ENCODE measurements around the gene PSMB8.
"Not testable (repeated sequence)": the region's sequence is repeated elsewhere in the genome, so short reads cannot be mapped to it uniquely, and the experiment has no call there.

The PSMB8 gene

DNA sequence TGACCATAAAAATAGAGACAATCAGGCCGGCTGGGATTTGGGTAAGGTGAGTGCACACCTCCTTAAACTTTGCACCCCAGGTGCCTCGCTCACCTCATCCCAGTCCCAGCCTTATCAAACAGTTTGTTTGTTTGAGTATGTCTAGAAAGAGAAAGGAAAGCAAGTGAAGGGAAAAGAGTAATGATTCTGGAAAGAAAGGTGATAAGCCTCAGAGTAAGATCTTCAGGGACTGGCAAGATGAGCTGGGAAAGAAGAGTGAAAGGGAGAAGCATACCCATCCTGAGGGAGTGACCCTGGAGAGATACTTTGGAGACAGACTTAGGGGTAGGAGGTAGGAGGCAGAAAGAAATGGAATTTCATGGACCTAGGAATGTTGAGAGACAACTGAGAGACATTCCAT, 7.0 kb downstream of the PSMB8 start:
- no peak for DNase-seq

DNA sequence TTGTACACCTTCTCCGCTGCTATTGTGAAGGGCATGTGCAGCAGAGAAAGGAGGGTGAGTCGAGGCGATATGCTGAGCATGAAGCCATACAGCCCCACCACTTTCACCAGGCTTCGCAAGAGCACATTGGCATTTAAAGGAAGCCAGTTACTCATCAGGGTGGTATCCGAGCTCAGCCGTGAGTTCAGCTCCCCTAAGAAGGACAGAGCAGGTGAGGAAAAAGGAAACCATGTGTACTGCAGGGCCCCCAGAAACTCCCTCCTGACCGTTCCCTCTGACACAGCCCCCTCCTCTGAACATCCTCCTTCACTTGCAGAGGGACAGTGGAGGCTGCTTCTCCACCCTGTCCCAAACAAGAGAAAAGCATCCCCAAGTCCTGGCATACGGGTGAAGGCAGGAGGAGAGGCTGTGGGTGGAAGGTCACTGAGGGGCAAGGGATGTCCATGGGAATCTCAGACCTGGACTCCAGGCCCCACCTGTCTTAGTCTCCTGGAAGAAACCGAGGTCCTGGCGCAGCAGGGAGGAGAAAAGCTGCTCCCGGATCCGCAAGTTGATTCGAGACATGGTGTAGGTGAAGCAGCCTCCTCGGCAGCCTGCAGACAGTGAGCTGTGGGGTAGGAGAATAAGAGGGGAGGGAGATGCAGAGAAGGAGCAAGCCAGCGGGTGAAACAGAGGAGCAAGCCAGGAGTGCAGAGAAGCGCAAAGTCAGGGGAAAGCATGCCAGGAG, 8.5 kb downstream of the PSMB8 start:
- DNase-seq, result no peak

DNA sequence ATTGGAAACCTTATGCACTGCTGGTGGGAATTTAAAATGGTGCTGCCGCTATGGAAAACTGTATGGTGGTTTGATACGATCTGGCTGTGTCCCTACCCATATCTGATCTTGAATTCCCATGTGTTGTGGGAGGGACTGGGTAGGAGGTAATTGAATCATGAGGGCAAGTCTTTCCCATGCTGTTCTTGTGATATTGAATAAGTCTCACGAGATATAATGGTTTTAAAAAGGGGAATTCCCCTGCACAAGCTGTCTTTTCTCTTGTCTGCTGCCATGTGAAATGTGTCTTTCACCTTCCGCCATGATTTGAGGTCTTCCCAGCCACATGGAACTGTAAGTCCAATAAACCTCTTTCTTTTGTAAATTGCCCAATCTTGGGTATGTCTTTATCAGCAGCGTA, 10.2 kb downstream of the PSMB8 start:
- DNase-seq, result no peak

DNA sequence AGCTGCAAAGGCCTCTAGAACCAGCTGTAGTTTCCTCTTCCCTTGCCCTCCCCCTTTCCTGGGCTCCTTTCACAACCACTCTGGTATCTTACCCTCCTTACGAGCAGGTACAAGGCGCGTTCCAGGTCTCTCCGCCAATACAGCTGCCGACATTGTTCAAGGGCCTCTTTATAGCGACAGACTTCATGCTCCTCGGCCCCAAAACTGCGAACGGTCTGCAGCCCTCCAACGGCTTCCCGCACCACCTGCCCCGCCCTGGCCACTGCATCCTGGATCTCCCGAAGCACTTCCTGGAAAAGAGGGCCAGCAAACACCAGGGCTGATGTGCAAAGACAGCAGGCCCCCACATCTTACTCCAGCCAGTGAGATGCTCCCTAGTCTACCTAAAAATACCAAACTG, 11.3 kb downstream of the PSMB8 start:
- no peak for DNase-seq

DNA sequence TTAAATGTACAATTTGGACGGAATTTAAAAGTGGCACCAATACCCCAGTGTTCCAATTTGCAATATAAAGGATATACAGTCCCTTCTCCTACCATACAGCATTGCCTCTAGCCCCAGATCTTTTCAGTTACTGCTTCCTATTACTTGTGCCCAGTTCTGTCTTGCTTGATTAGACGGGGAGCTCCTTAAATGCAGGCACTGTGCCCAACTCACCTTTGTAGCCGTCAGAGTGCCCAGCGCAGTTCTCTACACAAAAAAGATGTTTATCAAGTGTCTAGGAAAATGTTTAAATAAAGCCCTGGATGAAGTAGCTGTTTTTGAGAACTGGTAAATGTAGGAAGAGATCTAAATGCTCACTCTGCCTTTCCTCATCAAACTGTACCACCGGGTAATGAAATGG, 12.9 kb downstream of the PSMB8 start:
- DNase-seq, result no peak

DNA sequence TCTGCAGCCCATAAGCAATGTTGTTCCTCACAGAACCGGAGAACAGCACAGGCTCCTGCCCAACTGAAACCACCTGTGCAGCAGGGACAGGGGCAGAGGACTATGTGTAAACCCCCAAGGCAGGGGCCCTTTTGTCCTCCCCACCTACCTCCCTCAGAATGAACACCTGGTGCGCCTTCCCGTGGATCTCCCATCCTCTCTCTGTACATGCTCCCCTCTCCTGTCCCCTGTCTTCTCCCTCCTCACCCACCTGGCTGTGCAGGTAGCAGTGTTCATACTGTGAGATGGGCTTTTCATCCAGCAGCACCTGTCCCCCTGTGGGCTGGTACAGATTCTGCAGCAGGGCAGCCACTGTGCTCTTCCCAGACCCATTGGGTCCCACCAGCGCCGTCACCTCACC, 13.8 kb downstream of the PSMB8 start:
- DNase-seq, result no peak

DNA sequence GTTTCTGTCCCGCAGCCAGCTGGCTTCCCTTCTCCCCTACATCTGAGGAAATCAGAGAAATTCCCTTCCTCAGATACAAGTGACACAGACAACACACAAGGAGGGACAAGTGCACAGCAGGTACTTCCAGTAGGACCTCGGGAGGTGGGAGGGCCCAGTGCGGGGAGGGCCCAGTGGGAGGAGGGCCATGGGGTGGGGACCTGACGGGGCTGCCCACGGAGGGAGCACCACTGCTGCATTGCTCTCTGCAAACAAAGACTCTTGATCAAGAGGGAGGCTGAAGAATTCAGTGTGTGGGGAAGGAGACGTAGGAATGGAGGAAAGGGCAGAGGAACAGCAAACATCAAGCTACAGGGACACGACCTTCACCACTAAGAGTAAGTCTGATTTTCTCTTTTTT, 14.4 kb downstream of the PSMB8 start:
- no peak for DNase-seq

DNA sequence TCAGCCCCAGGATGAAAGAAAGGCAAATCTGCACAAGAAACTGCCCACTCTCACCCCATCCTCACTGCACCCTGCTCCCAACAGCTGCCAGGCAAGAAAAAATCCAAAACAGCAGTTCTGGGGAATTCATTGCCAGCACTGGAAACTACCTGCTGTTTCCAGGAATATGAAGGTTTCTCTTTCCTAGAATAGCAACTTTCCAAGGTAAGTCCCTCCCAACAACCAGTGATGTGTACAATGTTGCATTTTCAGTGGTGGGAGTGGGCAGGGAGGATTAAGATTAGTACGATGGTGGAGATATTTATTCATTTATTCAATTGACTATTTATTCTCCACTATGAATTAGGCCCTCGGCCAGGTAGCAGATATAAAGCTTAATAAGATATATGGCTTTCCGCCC, 16.8 kb downstream of the PSMB8 start:
- DNase-seq, result no peak

DNA sequence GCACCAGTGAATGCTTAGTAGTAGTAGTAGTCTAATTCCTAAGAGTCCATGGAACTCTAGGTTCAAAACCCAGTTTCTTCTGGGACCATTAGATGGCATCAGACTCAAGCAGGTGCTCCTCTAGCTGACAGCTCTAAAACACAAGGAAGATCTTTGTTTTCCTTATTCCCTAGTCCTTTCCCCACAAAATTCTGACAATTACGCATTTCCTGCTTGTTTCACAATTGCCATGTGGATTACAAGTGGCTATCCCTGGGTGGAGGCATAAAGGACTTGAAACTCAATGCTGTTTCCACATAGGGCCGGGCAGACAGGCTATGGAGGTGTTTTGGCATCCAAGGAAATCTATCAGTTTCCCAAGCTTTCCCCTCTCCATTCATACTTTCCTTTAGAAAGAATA, 17.9 kb downstream of the PSMB8 start:
- DNase-seq, result no peak

DNA sequence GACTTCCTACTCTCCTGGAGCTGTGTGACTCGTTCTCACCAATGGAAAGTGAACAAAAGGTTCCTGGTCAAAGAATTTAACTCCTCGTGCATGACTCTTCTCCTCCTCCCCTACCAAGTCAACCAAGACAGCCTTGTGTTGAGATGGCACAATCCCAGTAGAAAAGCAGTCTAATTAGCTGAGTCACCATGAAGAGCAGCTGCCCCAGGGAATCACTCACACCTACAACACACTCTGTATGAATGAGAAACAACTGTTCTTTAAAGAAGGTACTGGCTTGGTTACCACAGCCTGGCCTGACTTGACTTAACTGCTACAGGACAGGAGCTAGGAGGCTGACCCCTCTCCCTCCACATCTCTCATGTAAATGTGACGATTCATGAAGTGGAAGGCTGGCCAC, 24.1 kb downstream of the PSMB8 start:
- no peak for DNase-seq

DNA sequence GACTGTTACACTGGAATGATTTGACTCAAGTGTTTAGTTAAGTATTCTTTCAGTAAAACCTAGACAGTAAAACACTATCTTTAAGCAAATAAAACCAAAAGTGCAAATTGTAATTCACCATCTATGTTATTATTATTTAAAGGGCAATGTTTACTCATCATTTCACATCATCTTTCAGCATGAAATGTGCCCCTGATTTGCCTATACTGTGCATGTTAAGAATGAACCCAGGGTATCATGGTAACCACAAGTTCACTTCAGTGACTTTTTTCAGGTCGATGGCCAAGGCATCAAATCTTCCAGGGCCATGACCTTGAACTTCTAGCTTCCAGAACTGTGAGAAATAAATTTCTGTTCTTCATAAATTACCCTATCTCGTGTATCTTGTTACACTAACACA, 25.0 kb downstream of the PSMB8 start:
- no peak for DNase-seq

DNA sequence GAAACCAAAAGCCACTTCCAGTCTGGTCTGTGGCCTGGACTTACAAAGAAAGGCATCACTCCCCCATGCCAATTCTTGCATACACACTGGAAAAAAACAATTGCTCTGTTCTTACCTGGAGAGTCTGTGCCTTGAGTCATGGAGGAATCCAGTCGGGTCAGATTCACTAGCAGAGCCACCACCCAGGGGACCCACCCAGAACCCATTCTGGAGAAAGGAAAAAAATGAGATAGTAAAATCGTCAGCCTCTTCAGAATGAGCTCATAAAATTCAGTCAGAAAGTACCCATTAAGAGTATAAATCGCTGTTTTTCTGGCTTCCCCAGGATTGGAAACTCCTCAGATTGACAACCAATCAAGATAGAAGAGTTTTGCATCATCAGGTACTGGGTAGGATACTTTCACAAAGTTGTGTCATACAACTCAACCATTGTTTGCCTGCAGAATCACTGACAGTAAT, 27.1 kb downstream of the PSMB8 start, which contains the start of gene HLA-DOB:
Gene HLA-DOB (minus strand): TSS at position 257 of the 459 bp plus-strand sequence. CDS start 51 bp downstream, at position 206.
- no peak for DNase-seq

DNA sequence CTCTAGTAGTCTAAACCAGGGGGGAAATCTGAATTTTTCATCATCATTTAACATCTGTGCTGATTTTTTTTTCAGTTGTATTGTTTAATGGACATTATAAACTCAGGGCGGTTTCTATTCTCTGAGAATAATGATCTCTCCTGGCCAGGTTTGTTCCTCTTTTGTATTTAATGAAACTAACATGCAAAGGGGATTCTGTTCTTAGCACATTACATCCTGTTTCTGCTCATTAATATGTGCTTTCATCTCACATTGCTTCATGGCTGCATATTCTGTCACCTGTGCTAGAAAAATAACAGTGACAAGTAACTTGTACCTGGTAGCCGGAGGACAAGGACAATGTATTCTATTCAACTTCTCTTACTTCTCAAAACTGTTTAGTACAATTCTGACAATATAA, 27.9 kb downstream of the PSMB8 start:
- no peak for DNase-seq

DNA sequence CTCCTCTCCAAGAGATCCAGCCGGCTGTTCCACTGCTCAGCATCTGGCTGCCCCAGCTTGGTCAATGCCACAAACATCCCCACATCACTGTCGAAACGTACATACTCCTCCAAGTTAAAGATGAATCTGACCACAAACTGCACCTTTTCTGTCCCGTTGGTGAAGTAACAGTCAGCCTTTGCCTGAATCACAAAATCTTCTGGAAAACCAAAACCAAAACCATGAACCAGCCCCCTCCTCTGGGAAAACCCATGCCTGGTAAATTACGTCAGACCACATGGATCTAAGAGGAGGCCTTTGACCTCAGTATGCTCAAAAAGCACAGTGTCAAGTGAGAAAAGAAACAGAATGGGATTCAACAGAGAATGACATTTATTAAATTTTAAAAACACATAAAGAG, 28.7 kb downstream of the PSMB8 start:
- no peak for DNase-seq

DNA sequence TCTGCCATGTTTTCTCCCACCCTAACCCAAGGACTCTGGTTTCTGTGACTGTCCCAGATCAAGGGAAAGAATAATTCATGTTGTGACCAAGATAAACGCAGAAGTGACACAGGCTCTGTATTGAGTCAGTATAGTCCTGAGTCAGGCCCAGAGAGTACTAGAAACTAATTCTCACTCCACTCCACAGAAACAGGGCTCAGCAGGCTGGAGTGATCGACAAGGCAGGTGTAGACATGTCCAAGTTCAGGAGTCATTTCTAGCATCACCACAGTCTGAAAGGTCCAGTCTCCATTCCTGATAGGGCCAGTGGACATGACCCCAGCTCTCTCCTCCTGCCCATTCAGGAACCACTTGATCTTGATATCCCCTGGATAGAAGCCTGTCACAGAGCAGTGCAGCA, 29.7 kb downstream of the PSMB8 start:
- no peak for DNase-seq

DNA sequence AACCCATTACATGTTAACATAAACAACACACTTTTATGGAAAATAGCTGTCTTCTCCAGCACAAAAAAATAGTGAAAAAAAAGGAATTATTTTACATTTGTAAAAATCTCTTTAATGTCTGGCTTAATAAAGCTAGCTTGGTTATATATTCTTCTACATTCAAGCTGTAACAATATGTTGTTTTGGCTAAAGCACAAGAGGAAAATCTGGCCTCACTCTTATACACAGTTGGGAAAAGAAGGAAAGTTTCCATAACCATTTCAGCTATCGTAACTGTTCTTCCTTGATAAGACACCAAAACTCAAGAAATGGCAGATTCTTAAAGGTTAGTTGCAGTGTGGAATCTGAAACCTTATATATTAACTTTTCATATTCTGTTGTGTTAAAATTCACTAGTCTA, 34.7 kb downstream of the PSMB8 start:
- no peak for DNase-seq

DNA sequence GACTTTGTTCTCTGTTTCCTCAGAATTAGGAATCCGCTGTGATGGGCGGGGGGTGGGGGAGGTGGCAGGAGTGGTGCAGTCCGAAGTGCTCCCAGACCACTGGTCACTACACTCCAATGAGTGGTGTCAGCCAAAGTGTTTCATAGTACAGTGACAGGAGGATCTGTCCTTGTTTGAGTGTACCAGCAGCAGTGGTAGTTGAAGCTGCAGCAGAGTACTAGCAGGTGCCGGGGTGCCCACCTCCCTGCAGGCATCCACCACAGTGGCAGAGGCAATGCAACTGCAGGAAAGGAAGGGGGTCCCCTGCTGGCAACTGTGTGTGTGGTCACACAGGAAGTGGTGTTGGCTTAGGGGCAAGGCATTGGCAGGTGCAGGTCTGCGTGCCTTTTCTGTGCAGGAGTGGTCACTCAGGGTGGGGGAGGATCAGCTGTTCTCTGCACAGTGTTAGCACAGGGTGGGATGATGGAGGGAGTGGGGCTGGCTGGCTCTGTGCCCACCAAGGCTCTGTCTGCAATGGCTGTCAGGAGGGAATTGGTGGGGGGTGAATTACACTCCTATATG, 36.7 kb downstream of the PSMB8 start:
- no peak for DNase-seq

DNA sequence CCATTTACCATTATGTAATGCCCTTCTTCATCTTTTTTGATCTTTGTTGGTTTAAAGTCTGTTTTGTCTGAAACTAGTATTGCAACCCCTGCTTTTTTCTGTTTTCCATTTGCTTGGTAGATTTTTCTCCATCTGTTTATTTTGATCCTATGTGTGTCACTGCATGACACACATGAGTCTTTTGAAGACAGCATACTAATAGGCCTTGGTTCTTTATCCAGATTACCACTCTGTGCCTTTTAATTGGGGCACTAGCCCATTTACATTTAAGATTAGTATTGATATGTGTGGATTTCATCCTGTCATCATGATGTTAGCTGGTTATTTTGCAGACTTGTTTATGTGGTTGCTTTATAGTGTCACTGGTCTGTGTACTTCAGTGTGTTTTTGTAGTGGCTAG, 38.4 kb downstream of the PSMB8 start:
- not testable (repeated sequence) for DNase-seq

DNA sequence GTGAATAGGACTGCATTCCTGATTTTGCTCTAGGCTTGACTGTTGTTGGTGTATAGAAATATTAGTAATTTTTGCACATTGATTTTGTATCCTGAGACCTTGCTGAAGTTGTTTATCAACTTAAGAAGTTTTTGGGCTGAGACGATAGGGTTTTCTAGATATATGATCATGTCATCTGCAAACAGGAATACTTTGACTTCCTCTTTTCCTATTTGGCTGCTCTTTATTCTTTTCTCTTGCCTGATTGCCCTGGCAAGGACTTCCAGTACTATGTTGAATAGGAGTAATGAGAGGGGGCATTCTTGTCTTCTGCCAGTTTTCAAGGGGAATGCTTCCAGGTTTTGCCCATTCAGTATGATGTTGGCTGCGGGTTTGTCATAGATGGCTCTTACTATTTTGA, 40.4 kb downstream of the PSMB8 start:
- no peak for DNase-seq

DNA sequence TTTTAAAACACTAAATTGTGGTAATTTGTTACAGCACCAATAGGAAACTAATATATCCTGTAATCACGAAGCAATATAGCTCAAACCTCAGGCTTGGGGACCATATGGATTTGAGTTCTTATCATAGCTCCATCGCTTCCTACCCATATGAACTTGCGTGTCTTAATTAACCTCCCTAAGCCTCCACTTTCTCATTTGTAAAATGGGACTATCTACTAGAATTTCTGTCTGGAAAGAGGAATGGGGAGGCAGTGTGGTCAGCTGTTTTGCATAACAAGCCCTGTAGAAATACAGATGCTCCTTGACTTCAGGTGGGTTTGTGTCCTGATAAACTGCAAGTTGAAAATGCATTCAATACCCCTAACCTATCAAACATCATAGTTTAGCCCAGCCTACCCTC, 44.1 kb downstream of the PSMB8 start:
- no peak for DNase-seq

DNA sequence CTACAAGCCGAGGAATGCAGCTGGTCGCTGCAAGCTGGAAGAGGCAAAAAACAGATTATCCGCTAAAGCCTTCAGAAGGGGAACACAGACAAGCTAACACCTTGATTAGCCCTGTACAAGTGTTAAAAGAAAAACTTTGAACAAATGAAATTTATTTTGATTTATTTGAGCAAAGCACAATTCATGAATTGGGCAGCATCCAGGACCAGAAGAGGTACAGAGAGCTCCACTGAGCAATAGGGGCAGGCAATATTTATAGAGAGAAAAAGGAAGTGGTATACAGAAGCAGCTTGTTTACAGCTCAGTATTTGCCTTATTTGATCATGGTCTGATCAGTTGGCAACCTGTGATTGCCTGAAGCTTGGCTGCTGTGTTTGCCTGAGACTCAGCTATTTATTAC, 44.7 kb downstream of the PSMB8 start:
- no peak for DNase-seq

DNA sequence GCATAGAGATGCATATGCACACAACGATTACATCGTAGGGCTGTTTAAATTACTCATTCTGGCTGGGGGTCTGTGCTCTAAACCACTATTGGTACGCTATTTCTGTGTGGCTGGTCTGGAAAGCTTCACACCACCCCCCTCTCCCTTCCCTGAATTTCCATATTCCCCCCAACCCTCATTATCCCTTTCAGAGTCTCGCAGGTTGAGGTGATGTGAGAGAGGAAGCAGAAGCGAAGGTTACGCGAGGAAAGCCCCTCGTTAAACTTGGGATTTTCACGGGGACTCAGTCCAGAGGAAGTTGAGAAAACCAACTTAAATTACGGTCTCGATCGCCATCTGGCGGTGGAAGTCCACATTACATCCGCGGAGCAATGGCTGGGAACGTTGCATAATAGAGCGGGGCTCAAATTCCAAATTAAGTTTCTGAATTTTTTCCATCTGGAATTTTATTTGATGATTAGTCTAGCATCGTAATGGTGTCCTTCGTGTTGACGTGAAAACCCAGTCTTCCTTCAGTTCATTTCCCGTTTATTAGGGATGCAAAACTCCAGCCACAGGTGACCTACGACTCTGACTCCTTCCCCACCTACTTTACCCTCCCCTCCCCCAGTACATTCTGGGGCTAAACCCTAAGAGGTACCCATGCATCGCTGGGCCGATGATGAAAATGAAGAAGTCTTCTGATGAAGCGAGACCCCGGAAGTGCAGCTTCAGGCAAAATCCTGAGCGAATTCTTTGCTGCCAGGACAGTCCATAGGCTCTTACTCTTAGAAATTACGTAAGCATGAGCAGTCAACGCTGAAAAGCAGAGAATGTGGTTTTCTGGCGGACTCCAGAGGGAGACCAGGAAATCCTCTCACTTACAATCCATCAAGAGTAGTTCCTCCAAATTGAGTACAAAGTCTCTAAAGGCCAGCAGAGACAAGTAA, 46.7 kb downstream of the PSMB8 start:
- peak; percentile 82 for DNase-seq

DNA sequence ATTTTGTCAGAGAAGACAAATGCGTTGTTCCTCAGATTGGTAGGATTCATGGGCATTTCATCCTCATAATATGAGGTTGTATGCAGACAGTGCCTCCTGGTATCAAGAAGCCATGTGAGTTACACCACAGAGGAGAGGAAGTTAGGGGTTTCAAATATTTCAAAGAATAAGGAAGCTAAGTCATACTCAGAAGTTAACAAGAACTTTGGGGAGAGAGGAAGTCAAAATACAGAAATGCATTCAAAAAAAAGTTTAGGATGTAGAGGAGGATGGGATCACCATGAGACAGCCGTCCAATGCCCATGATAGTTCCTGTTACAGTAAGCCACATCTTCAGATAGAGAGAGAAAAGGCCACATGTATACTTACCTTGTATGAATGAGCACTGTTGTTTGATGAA, 49.3 kb downstream of the PSMB8 start:
- no peak for DNase-seq

DNA sequence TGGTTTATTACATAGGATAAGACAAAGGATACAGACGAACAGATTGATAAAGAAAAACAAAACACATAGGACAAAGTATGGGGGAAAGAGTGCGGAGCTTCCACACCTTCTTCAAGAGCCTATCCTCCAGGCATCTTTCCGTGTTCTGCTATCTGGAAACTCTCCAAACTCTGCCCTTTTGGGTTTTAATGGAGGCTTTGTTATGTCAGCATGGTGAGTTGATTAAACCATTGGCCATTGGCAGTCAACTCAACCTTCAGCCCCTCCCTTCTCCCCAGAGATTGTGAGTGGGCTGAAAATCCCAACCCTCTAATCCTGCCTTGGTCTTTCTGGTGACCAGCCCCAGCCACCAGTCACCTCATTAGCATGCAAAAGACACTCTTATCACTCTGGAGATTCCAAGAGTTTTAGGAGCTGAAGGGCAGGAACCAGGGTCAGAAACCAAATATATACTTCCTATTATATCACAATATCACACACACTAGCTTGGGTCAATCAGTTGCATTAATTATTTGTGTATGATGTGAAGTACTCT, 50.9 kb downstream of the PSMB8 start:
- no peak for DNase-seq

Data from CD4-positive, alpha-beta T cell treated with Interleukin-6 for 4 hours (primary cell).